Thyroid gland (tissue), 4 donors: ENCODE data around the gene CAV2. TPM values are rescaled to one million over a fixed set of nuclear protein-coding genes. Genes with fewer than 3 reads are reported as not detected.

Experiments
- DNase-seq, 2 donors: peaks; one replicate each; pipeline ENCODE4 v3.0.0-alpha.2; 2019
- H3K27ac ChIP-seq, 3 donors: fragments of 200-600 bp; sonication (generic); 1 replicate in 2 of 3; 2 replicates in 1 of 3; pipeline ENCODE4 v1.5.1; 2016 to 2019; ENCODE audit warnings: mild to moderate bottlenecking in 1 of 3, moderate library complexity in 1 of 3
- H3K27me3 ChIP-seq: fragments of 200-600 bp; sonication (generic); one replicate; pipeline ENCODE4 v1.5.1; 2019
- H3K36me3 ChIP-seq, 2 donors: fragments of 200-600 bp; sonication (generic); one replicate each; pipeline ENCODE4 v1.5.1; 2016 to 2019
- H3K4me1 ChIP-seq, 2 donors: fragments of 200-600 bp; sonication (generic); one replicate each; pipeline ENCODE4 v1.5.1; 2017 to 2019
- H3K4me3 ChIP-seq, 3 donors: fragments of 200-600 bp; sonication (generic); replicated peaks in 1 of 3; 1 replicate in 2 of 3; 2 replicates in 1 of 3; pipeline ENCODE4 v1.5.1; 2016; ENCODE audit warnings: mild to moderate bottlenecking in 1 of 3
- H3K9me3 ChIP-seq: fragments of 200-600 bp; sonication (generic); one replicate; pipeline ENCODE4 v1.5.1; 2017
- CTCF ChIP-seq, 6 experiments: fragments of 200-600 bp in 3 of 6; fragments of 450-650 bp in 3 of 6; sonication (generic) in 3 of 6; IDR thresholded peaks; one replicate each; pipeline ENCODE4 v1.5.1; 2016 to 2019; ENCODE audit warnings: antibody characterized with exemption in 6 of 6, mild to moderate bottlenecking in 2 of 6, inconsistent platforms in 1 of 6, moderate library complexity in 1 of 6
- POLR2A ChIP-seq, 2 donors: fragments of 450-650 bp; IDR thresholded peaks; one replicate each; pipeline ENCODE4 v1.6.1; 2017; ENCODE audit warnings: antibody characterized with exemption in 2 of 2, mild to moderate bottlenecking in 2 of 2, moderate library complexity in 1 of 2
- WGBS, 2 donors: methylation state at CpG; one replicate each; pipeline ENCODE4 v1.1.5; 2017; 5-methylcytosine and 5-hydroxymethylcytosine counted together
- intact Hi-C: fragments of 100-400 bp; cut with DNase I; formaldehyde crosslinking; loops from one replicate; pipeline ENCODE4 v1.15.1; 2023
- total RNA-seq, 4 donors: library from RNA; depleted of rRNA; stranded (reverse); fragments of >200 nt; gene quantifications; one replicate each; pipeline ENCODE4 v1.2.3, GENCODE V29; 2016

The CAV2 gene
- total RNA-seq, 4 donors from 2014 or later, result 210 to 331 (median 239) TPM

- peak overlapping the region; percentile 96 to 99 (median 97) for H3K27ac ChIP-seq
- peak overlapping the region; percentile 65 to 95 (median 69) for H3K4me3 ChIP-seq
- TF ChIP-seq CTCF (IDR thresholded peaks at IDR 0.05) (peak; percentile 42 to 95 (median 87)), POLR2A (IDR thresholded peaks at IDR 0.05) (peak; percentile 60 to 87)
- no peaks in the 10 kb centered on the region for H3K36me3 ChIP-seq
- H3K27me3 ChIP-seq, result no peaks in the 10 kb centered on the region
- 1 to 2% methylated on average over 63 of the region's 83 CpGs for WGBS, 2 donors
- H3K9me3 ChIP-seq, result no peaks in the 10 kb centered on the region
- intact Hi-C loops, result loop anchor here (5.0 to 10.0 kb wide), 2 partner anchors 171 to 254 kb away; no protein-coding TSS in a partner anchor
- peaks cover 33 to 49% of the 10 kb centered on the region in 2 donors for H3K4me1 ChIP-seq
- DNase-seq, result peak; percentile 89 to 92
Measured at GRCh38 chr7:116525913-116526861, 26.6 kb downstream of the CAV2 start.

- DNase-seq, result no peak
- intact Hi-C loops, result loop anchor here (5.0 to 10.0 kb wide), 2 partner anchors 172 to 255 kb away; no protein-coding TSS in a partner anchor
- H3K27ac ChIP-seq, result peak overlapping the region; percentile 55 to 97 (median 96)
- TF ChIP-seq POLR2A (IDR thresholded peaks at IDR 0.05), result no peak
- TF ChIP-seq CTCF (IDR thresholded peaks at IDR 0.05), result no peak
- 48 to 54% methylated on average over 5 of the region's 5 CpGs for WGBS, 2 donors
- H3K27me3 ChIP-seq, result no peaks in the 10 kb centered on the region
- peaks cover 40 to 42% of the 10 kb centered on the region in 2 donors for H3K4me1 ChIP-seq
- no peaks in the 10 kb centered on the region for H3K36me3 ChIP-seq
- peak overlapping the region; percentile 65 to 95 (median 69) for H3K4me3 ChIP-seq
- no peaks in the 10 kb centered on the region for H3K9me3 ChIP-seq
Measured at GRCh38 chr7:116526897-116527296, 27.4 kb downstream of the CAV2 start.

GRCh38 chr7:116527521-116527920 lies 28.0 kb downstream of the CAV2 start:
- H3K27me3 ChIP-seq, result no peaks in the 10 kb centered on the region
- no peaks in the 10 kb centered on the region for H3K9me3 ChIP-seq
- no peak for DNase-seq
- peak overlapping the region; percentile 55 to 97 (median 96) for H3K27ac ChIP-seq
- TF ChIP-seq POLR2A (IDR thresholded peaks at IDR 0.05) (no peak), CTCF (IDR thresholded peaks at IDR 0.05) (no peak)
- peaks cover 35 to 39% of the 10 kb centered on the region in 2 donors for H3K4me1 ChIP-seq
- H3K36me3 ChIP-seq, result no peaks in the 10 kb centered on the region
- WGBS, 2 donors, result 59 to 70% methylated on average over 3 of the region's 3 CpGs
- H3K4me3 ChIP-seq, result peak overlapping the region in 2 of 3 donors; percentile 69 to 95
- intact Hi-C loops, result loop anchor here (5.0 to 10.0 kb wide), 2 partner anchors 173 to 255 kb away; no protein-coding TSS in a partner anchor

- H3K36me3 ChIP-seq, result no peaks in the 10 kb centered on the region
- WGBS, 2 donors, result 59 to 60% methylated on average over 3 of the region's 3 CpGs
- TF ChIP-seq POLR2A (IDR thresholded peaks at IDR 0.05) (no peak), CTCF (IDR thresholded peaks at IDR 0.05) (no peak)
- peak overlapping the region; percentile 55 to 97 (median 96) for H3K27ac ChIP-seq
- no peaks in the 10 kb centered on the region for H3K9me3 ChIP-seq
- intact Hi-C loops, result loop anchor here (5.0 to 10.0 kb wide), 2 partner anchors 173 to 256 kb away; no protein-coding TSS in a partner anchor
- DNase-seq, result peak; percentile 26 to 41
- peaks cover 33 to 36% of the 10 kb centered on the region in 2 donors for H3K4me1 ChIP-seq
- peak overlapping the region in 2 of 3 donors; percentile 69 to 95 for H3K4me3 ChIP-seq
- no peaks in the 10 kb centered on the region for H3K27me3 ChIP-seq
Measured at GRCh38 chr7:116528008-116528789, 28.7 kb downstream of the CAV2 start.
